HCT116 (cell line): ENCODE data around the gene MYH7.

Experiments
- CEBPB ChIP-seq: IDR thresholded peaks from 2 replicates; pipeline ENCODE4 v1.6.1; 2012; ENCODE audit warnings: low read depth
- EZH2 ChIP-seq: fragments of 200-600 bp; sonication (generic); IDR thresholded peaks from 2 replicates; pipeline ENCODE4 v1.6.1; 2017; ENCODE audit warnings: antibody characterized with exemption, mixed run types
- EZH2phosphoT487 ChIP-seq: fragments of 200-600 bp; IDR thresholded peaks from 2 replicates; pipeline ENCODE4 v1.6.1; 2018; ENCODE audit warnings: antibody characterized with exemption, borderline replicate concordance
- JUND ChIP-seq: IDR thresholded peaks from 2 replicates; pipeline ENCODE4 v1.6.1; 2012
- POLR2A ChIP-seq: IDR thresholded peaks from 2 replicates; pipeline ENCODE4 v1.7.0; 2011; ENCODE audit warnings: borderline replicate concordance; ENCODE audit not compliant: insufficient read depth, insufficient read length; ENCODE audit errors: extremely low read depth
- POLR2AphosphoS5 ChIP-seq: IDR thresholded peaks from 2 replicates; pipeline ENCODE4 v1.6.1; 2011; ENCODE audit warnings: mild to moderate bottlenecking, low read depth, low read length, moderate library complexity
- RAD21 ChIP-seq: IDR thresholded peaks from 2 replicates; pipeline ENCODE4 v1.6.1; 2012; ENCODE audit warnings: low read depth, mild to moderate bottlenecking
- SIN3A ChIP-seq: IDR thresholded peaks from 2 replicates; pipeline ENCODE4 v1.6.1; 2012; ENCODE audit warnings: low read depth
- SRF ChIP-seq: IDR thresholded peaks from 2 replicates; pipeline ENCODE4 v1.6.1; 2012; ENCODE audit warnings: low read depth
- TF ChIP-seq, protein P1 (sequence below), 3 experiments: fragments of 200-600 bp in 1 of 3; sonication (generic) in 1 of 3; IDR thresholded peaks in 2 of 3; conservative IDR thresholded peaks in 1 of 3; 2 replicates each; pipeline ENCODE4 v1.5.1; 2012 to 2017; ENCODE audit warnings: low read depth in 2 of 3, low read length in 2 of 3, antibody characterized with exemption in 1 of 3, borderline replicate concordance in 1 of 3, control low read depth in 1 of 3, mild to moderate bottlenecking in 1 of 3, mixed read lengths in 1 of 3, mixed run types in 1 of 3, moderate library complexity in 1 of 3; ENCODE audit not compliant: insufficient read depth in 1 of 3

DNA sequence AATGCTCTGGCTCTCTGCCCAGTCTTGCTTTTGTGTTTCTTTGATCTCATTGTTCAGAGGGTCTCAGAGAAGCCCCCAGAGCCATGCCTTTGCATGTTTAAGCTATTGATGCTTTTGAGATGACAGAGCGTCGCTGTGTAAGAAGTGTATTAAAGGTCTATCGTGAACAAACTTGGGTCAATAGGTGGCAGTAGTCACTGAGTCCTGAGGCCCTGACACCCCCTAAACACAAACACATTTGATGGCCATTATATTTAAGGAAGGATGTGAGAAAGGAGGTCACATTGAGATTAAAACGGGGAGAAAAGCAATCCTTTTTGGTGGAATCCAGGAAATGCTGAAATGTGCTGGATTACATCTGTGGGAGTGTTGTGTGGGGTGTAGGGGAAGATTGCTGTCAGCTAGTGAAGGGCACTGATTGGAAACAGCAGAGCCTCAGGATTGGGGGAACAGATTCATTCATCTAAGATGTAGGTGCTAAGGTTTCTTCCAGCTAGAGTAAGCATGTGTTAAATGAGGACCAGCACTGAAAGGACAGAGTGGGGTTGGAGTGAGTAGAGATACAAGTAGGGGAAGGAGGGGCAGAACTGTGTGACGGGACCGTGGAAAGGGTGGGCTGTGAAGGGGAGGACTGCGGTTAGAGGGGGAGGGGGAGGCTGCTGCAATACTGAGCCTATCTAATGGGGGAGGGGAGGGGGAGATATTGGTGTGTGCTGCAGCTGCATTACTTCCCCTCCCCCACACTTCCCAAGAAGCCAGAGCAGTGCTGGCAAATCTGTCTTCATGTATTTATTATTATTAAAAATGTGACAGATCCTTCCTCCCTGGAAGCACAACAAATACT is 46.7 kb upstream of the MYH7 start:
- no peak for TF ChIP-seq CEBPB
- TF ChIP-seq EZH2phosphoT487 = no peak
- TF ChIP-seq POLR2A = no peak
- TF ChIP-seq EZH2 = no peak
- TF ChIP-seq, protein P1, sequence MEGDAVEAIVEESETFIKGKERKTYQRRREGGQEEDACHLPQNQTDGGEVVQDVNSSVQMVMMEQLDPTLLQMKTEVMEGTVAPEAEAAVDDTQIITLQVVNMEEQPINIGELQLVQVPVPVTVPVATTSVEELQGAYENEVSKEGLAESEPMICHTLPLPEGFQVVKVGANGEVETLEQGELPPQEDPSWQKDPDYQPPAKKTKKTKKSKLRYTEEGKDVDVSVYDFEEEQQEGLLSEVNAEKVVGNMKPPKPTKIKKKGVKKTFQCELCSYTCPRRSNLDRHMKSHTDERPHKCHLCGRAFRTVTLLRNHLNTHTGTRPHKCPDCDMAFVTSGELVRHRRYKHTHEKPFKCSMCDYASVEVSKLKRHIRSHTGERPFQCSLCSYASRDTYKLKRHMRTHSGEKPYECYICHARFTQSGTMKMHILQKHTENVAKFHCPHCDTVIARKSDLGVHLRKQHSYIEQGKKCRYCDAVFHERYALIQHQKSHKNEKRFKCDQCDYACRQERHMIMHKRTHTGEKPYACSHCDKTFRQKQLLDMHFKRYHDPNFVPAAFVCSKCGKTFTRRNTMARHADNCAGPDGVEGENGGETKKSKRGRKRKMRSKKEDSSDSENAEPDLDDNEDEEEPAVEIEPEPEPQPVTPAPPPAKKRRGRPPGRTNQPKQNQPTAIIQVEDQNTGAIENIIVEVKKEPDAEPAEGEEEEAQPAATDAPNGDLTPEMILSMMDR (IDR thresholded peaks at IDR 0.05 in 2 of 3, conservative IDR thresholded peaks at IDR 0.05 in 1 of 3; ENCODE audit: borderline replicate concordance in 1 of 3, insufficient read depth in 1 of 3, low read depth in 2 of 3, low read length in 2 of 3) = peak in 1 of 3 experiments; percentile 24; a peak in 1 of 6 replicates
- no peak for TF ChIP-seq SIN3A
- TF ChIP-seq RAD21 = no peak
- TF ChIP-seq JUND = no peak
- no peak for TF ChIP-seq SRF
- TF ChIP-seq POLR2AphosphoS5 = no peak
